OCI-M2 (cell line): Measurements from ENCODE around the gene VANGL1.

Experiments used
- DNase-seq: peaks from one replicate; lab custom pipeline; 2025; ENCODE audit not compliant: unreplicated experiment; lab: John Stamatoyannopoulos, UW

The VANGL1 gene

DNA sequence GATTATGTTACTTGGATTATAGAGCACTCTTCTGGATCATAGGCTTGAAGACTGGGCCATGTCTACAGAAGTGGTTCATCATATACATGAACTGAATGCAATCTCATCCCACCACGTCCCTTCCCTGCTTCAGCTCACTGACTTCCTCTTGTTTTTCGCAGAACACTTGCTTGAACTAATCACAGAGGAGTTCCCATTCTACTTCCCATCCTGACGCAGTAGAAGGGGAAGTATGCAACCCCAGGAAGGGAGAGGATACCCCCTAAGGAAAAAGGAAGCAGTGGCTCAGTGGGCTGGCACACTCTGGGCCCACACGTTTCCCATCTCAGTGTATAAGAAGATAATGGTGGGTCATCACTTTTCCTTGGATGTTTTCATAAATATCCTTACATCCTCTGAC is 90.5 kb downstream of the VANGL1 start:
- DNase-seq, result no peak

- DNase-seq, result no peak
Observed at GRCh38 chr1:115740811-115741210, 99.0 kb downstream of the VANGL1 start.

DNA sequence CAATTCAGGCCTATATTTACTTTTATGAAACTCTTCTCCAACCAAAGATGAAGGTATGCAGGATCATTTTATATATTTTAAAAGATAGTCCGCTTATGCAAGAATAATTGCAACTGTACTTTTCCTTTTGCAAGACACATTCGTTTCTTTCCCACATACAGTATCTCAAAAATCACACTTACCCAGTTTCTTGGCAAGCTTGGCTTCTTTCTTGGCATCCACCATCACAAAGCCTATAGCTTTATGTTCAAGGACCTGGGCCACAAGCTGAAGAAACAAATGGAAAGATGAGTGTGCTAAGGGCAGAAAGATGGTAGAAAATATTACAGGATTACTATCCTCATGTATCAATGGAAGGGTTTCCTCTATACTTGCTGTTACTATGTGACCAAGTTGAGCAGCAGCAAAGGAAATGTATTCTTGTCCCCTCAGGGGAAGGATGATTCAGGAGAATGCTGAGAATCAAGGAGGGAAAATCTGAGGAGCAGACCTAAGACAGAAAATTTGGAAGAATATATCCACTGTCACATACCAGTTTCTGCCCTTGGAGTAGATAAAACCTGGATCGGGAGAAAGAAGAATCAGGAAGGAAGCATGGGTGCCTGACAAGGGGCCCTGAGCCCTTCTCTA is 103.0 kb downstream of the VANGL1 start:
- no peak for DNase-seq

GRCh38 chr1:115746021-115746690 is 104.4 kb downstream of the VANGL1 start:
- no peak for DNase-seq
